ENCODE results near the gene GDE1. TPM values are rescaled to one million over a fixed set of nuclear protein-coding genes. Genes with fewer than 3 reads are reported as not detected.

The GDE1 gene
- total RNA-seq, 1 experiment from 2014 or later: 48.6 TPM

DNA sequence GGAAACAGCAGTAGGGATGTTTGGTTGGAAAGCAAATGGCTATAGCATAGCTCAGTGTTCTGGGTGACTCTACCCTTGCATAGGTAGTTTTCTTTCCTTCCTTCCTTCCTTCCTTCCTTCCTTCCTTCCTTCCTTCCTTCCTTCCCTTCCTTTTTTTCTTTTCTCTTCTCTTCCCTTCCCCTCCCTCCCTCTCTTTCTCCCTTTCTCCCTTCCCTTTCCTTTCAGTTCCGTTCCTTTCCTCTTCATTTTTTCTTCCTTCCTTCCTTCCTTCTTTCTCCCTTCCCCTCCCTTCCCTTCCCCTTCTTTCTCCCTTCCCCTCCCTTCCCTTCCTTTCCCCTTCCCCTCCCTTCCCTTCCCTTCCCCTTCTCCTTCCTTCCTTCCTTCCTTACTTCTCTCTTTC is 31.3 kb downstream of the GDE1 start:
- no peak for DNase-seq
- peaks cover 10% of the 10 kb centered on the region; the same call in 1 of the 2 replicates for H3K4me1 ChIP-seq (ENCODE audit: insufficient read depth, low read length)

More for the DNA sequence above, 31.3 kb downstream of the GDE1 start:
- H3K27me3 ChIP-seq (ENCODE audit: insufficient read depth, low read length): no peaks in the 10 kb centered on the region
- H3K56ac ChIP-seq (ENCODE audit: insufficient read length, low read depth, low read length): no peak overlapping the region
- H3K4me2 ChIP-seq (ENCODE audit: insufficient read depth, insufficient read length, low read length): no peak overlapping the region
- H3K14ac ChIP-seq (ENCODE audit: insufficient read depth, low read length): no peak overlapping the region
- H4K91ac ChIP-seq (ENCODE audit: insufficient read length, low read depth, low read length): no peak overlapping the region
- no peaks in the 10 kb centered on the region for H3K79me1 ChIP-seq (ENCODE audit: insufficient read depth, low read depth, low read length, poor library complexity, severe bottlenecking)
- no peaks in the 10 kb centered on the region for H3K79me2 ChIP-seq (ENCODE audit: insufficient read depth, low read length)
- no peak overlapping the region for H2BK5ac ChIP-seq (ENCODE audit: insufficient read length, low read length)
- no peaks in the 10 kb centered on the region for H3K9me3 ChIP-seq (ENCODE audit: control insufficient read depth, low read depth, low read length)
- WGBS (ENCODE audit: extremely low coverage, insufficient read length, low lambda C conversion rate): no CpG with 5 or more reads among the region's 1 CpG
- no peaks in the 10 kb centered on the region; the same call in 1 of the 2 replicates for H3K27me3 Mint-ChIP-seq (ENCODE audit: low read depth)
- H3K27ac Mint-ChIP-seq: no peak overlapping the region
- H2BK15ac ChIP-seq (ENCODE audit: low read depth, low read length): no peak overlapping the region
- no peak overlapping the region for H2BK120ac ChIP-seq (ENCODE audit: low read depth, low read length, poor library complexity, severe bottlenecking)
- no peak overlapping the region for H4K5ac ChIP-seq (ENCODE audit: insufficient read length, low read depth, low read length)
- H2AK5ac ChIP-seq (ENCODE audit: insufficient read length, low read length): no peak overlapping the region
- peaks cover 0 to 14% (median 9%) of the 10 kb centered on the region in 3 experiments; a peak in 6 of 7 replicates for H3K36me3 Mint-ChIP-seq (ENCODE audit: insufficient read depth in 1 of 3, low read depth in 3 of 3)
- peaks cover 4 to 11% of the 10 kb centered on the region in 2 experiments; a peak in 3 of 5 replicates for H3K9me3 Mint-ChIP-seq
- no peak overlapping the region for H3K4me3 Mint-ChIP-seq
- H3K23ac ChIP-seq (ENCODE audit: insufficient read length, low read depth, low read length): no peak overlapping the region
- no peaks in the 10 kb centered on the region for H3K23me2 ChIP-seq (ENCODE audit: insufficient read length, low read depth, low read length, poor library complexity, severe bottlenecking)
- H2BK20ac ChIP-seq (ENCODE audit: low read depth, low read length, poor library complexity, severe bottlenecking): no peak overlapping the region
- TF ChIP-seq, protein P1, sequence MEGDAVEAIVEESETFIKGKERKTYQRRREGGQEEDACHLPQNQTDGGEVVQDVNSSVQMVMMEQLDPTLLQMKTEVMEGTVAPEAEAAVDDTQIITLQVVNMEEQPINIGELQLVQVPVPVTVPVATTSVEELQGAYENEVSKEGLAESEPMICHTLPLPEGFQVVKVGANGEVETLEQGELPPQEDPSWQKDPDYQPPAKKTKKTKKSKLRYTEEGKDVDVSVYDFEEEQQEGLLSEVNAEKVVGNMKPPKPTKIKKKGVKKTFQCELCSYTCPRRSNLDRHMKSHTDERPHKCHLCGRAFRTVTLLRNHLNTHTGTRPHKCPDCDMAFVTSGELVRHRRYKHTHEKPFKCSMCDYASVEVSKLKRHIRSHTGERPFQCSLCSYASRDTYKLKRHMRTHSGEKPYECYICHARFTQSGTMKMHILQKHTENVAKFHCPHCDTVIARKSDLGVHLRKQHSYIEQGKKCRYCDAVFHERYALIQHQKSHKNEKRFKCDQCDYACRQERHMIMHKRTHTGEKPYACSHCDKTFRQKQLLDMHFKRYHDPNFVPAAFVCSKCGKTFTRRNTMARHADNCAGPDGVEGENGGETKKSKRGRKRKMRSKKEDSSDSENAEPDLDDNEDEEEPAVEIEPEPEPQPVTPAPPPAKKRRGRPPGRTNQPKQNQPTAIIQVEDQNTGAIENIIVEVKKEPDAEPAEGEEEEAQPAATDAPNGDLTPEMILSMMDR (conservative IDR thresholded peaks at IDR 0.05): no peak
- no peak overlapping the region for H2AFZ ChIP-seq (ENCODE audit: low read length)
- no peak overlapping the region for H3K27ac ChIP-seq (ENCODE audit: insufficient read length, low read depth, low read length)
- H3K18ac ChIP-seq (ENCODE audit: insufficient read length, low read depth, low read length): no peak overlapping the region
- no peak overlapping the region for H2BK12ac ChIP-seq (ENCODE audit: insufficient read length, low read depth, low read length)
- H3K4ac ChIP-seq (ENCODE audit: low read depth, low read length): no peak overlapping the region
- no peak overlapping the region for H4K8ac ChIP-seq (replicated peaks; ENCODE audit: insufficient read length, low read depth, low read length)
- H4K20me1 ChIP-seq (ENCODE audit: control insufficient read depth, insufficient read depth, insufficient read length): no peaks in the 10 kb centered on the region
- H3K4me1 Mint-ChIP-seq: peaks cover 18 to 30% of the 10 kb centered on the region in 2 experiments
- no peak overlapping the region for H3K9ac ChIP-seq (ENCODE audit: extremely low read depth, insufficient read length, low read length)
- no peak overlapping the region for H3T11ph ChIP-seq (ENCODE audit: low read length)
